ENCODE data around the gene AP1S2.
"Not testable (repeated sequence)": the region's sequence is repeated elsewhere in the genome, so short reads cannot be mapped to it uniquely, and the experiment has no call there.

The AP1S2 gene

GRCh38 chrX:15888062-15888461 lies 33.4 kb upstream of the AP1S2 start:
- no peaks in the 10 kb centered on the region for H3K27me3 ChIP-seq (ENCODE audit: insufficient read depth, poor library complexity, severe bottlenecking)
- no peak for TF ChIP-seq CTCF (IDR thresholded peaks at IDR 0.05; ENCODE audit: poor library complexity, severe bottlenecking)
- no peak overlapping the region for H3K27ac ChIP-seq (ENCODE audit: poor library complexity, severe bottlenecking)
- H3K4me1 ChIP-seq (ENCODE audit: insufficient read depth, poor library complexity, severe bottlenecking): no peaks in the 10 kb centered on the region
- no peak overlapping the region for H3K4me3 ChIP-seq (ENCODE audit: severe bottlenecking)
- DNase-seq (ENCODE audit: low spot score) (no peak), ATAC-seq (ENCODE audit: low read depth) (no peak)
- no peaks in the 10 kb centered on the region for H3K9me3 ChIP-seq (ENCODE audit: severe bottlenecking)
- H3K36me3 ChIP-seq (ENCODE audit: low read depth): no peaks in the 10 kb centered on the region

GRCh38 chrX:15883540-15883863 lies 28.9 kb upstream of the AP1S2 start:
- Histone ChIP-seq H3K27ac (ENCODE audit: poor library complexity, severe bottlenecking) (no peak overlapping the region), H3K36me3 (ENCODE audit: low read depth) (no peaks in the 10 kb centered on the region), H3K4me3 (ENCODE audit: severe bottlenecking) (no peak overlapping the region), H3K27me3 (ENCODE audit: insufficient read depth, poor library complexity, severe bottlenecking) (no peaks in the 10 kb centered on the region), H3K4me1 (ENCODE audit: insufficient read depth, poor library complexity, severe bottlenecking) (no peaks in the 10 kb centered on the region), H3K9me3 (ENCODE audit: severe bottlenecking) (no peaks in the 10 kb centered on the region)
- TF ChIP-seq CTCF (IDR thresholded peaks at IDR 0.05; ENCODE audit: poor library complexity, severe bottlenecking): no peak
- no peak for DNase-seq (ENCODE audit: low spot score)
- ATAC-seq (ENCODE audit: low read depth): no peak

GRCh38 chrX:15882704-15883539 lies 28.3 kb upstream of the AP1S2 start:
- Histone ChIP-seq H3K4me3 (ENCODE audit: severe bottlenecking) (no peak overlapping the region), H3K27me3 (ENCODE audit: insufficient read depth, poor library complexity, severe bottlenecking) (no peaks in the 10 kb centered on the region)
- no peak for DNase-seq (ENCODE audit: low spot score)

GRCh38 chrX:15881381-15881897 lies 26.8 kb upstream of the AP1S2 start:
- no peaks in the 10 kb centered on the region for H3K4me1 ChIP-seq (ENCODE audit: insufficient read depth, poor library complexity, severe bottlenecking)
- DNase-seq (ENCODE audit: low spot score) (no peak), ATAC-seq (ENCODE audit: low read depth) (no peak)
- no peak overlapping the region for H3K4me3 ChIP-seq (ENCODE audit: severe bottlenecking)
- no peaks in the 10 kb centered on the region for H3K36me3 ChIP-seq (ENCODE audit: low read depth)
- no peak overlapping the region for H3K27ac ChIP-seq (ENCODE audit: poor library complexity, severe bottlenecking)
- H3K9me3 ChIP-seq (ENCODE audit: severe bottlenecking): no peaks in the 10 kb centered on the region
- no peaks in the 10 kb centered on the region for H3K27me3 ChIP-seq (ENCODE audit: insufficient read depth, poor library complexity, severe bottlenecking)
- TF ChIP-seq CTCF (IDR thresholded peaks at IDR 0.05; ENCODE audit: poor library complexity, severe bottlenecking): no peak

More at GRCh38 chrX:15882704-15883539, 28.3 kb upstream of the AP1S2 start:
- no peaks in the 10 kb centered on the region for H3K36me3 ChIP-seq (ENCODE audit: low read depth)
- no peak overlapping the region for H3K27ac ChIP-seq (ENCODE audit: poor library complexity, severe bottlenecking)
- H3K9me3 ChIP-seq (ENCODE audit: severe bottlenecking): no peaks in the 10 kb centered on the region
- no peaks in the 10 kb centered on the region for H3K4me1 ChIP-seq (ENCODE audit: insufficient read depth, poor library complexity, severe bottlenecking)
- peak; percentile 35; the same call in 1 of the 3 replicates for ATAC-seq (ENCODE audit: low read depth)
- no peak for TF ChIP-seq CTCF (IDR thresholded peaks at IDR 0.05; ENCODE audit: poor library complexity, severe bottlenecking)

- H3K9me3 ChIP-seq (ENCODE audit: severe bottlenecking); ATAC-seq (ENCODE audit: low read depth); H3K27me3 ChIP-seq (ENCODE audit: insufficient read depth, poor library complexity, severe bottlenecking); H3K36me3 ChIP-seq (ENCODE audit: low read depth); DNase-seq (ENCODE audit: low spot score); H3K27ac ChIP-seq (ENCODE audit: poor library complexity, severe bottlenecking); H3K4me1 ChIP-seq (ENCODE audit: insufficient read depth, poor library complexity, severe bottlenecking); H3K4me3 ChIP-seq (ENCODE audit: severe bottlenecking): not testable (repeated sequence)
Measured at GRCh38 chrX:15877914-15878313, 23.3 kb upstream of the AP1S2 start.
